H9 (cell line): ENCODE results near the gene ARHGAP45. TPM values are rescaled to one million over a fixed set of nuclear protein-coding genes. Genes with fewer than 3 reads are reported as not detected.

ENCODE experiments used
- DNase-seq: peaks from one replicate; pipeline ENCODE4 v3.0.0-alpha.2; 2017
- H2AFZ ChIP-seq: one replicate; pipeline ENCODE4 v1.6.1; 2013; ENCODE audit warnings: mild to moderate bottlenecking, low read length, control low read depth, moderate library complexity
- H2AK5ac ChIP-seq: 2 replicates; pipeline ENCODE4 v1.6.1; 2013; ENCODE audit warnings: low read length, control low read depth, mixed read lengths; ENCODE audit not compliant: insufficient read length
- H2BK120ac ChIP-seq: one replicate; pipeline ENCODE4 v1.6.1; 2013; ENCODE audit warnings: low read depth, mild to moderate bottlenecking, low read length, control low read depth, inconsistent platforms; ENCODE audit not compliant: poor library complexity, severe bottlenecking
- H2BK12ac ChIP-seq: 2 replicates; pipeline ENCODE4 v1.6.1; 2013; ENCODE audit warnings: low read length, control low read depth, mixed read lengths, low read depth; ENCODE audit not compliant: insufficient read length
- H2BK15ac ChIP-seq: 2 replicates; pipeline ENCODE4 v1.6.1; 2013; ENCODE audit warnings: low read depth, low read length, control low read depth
- H2BK20ac ChIP-seq: one replicate; pipeline ENCODE4 v1.6.1; 2013; ENCODE audit warnings: low read depth, mild to moderate bottlenecking, low read length, control low read depth, inconsistent platforms; ENCODE audit not compliant: poor library complexity, severe bottlenecking
- H2BK5ac ChIP-seq: 2 replicates; pipeline ENCODE4 v1.6.1; 2013; ENCODE audit warnings: low read length, control low read depth, mixed read lengths; ENCODE audit not compliant: insufficient read length
- H3K14ac ChIP-seq: 2 replicates; pipeline ENCODE4 v1.6.1; 2013; ENCODE audit warnings: low read length, control low read depth; ENCODE audit not compliant: insufficient read depth
- H3K18ac ChIP-seq: 2 replicates; pipeline ENCODE4 v1.6.1; 2013; ENCODE audit warnings: low read depth, mild to moderate bottlenecking, mixed read lengths, low read length, control low read depth; ENCODE audit not compliant: insufficient read length
- H3K23ac ChIP-seq: 2 replicates; pipeline ENCODE4 v1.6.1; 2013; ENCODE audit warnings: low read length, control low read depth, mixed read lengths, low read depth; ENCODE audit not compliant: insufficient read length
- H3K23me2 ChIP-seq: 2 replicates; pipeline ENCODE4 v1.6.1; 2013; ENCODE audit warnings: low read depth, mild to moderate bottlenecking, mixed read lengths, low read length, control low read depth; ENCODE audit not compliant: insufficient read length, poor library complexity, severe bottlenecking
- H3K27ac ChIP-seq: 2 replicates; pipeline ENCODE4 v1.5.1; 2013; ENCODE audit warnings: low read length, control low read depth, mixed read lengths, low read depth; ENCODE audit not compliant: insufficient read length
- H3K27me3 ChIP-seq: 2 replicates; pipeline ENCODE4 v1.6.1; 2013; ENCODE audit warnings: low read length, control low read depth, inconsistent platforms; ENCODE audit not compliant: insufficient read depth
- H3K4ac ChIP-seq: 2 replicates; pipeline ENCODE4 v1.6.1; 2013; ENCODE audit warnings: low read depth, mild to moderate bottlenecking, control low read depth, inconsistent platforms, low read length, moderate library complexity
- H3K4me1 ChIP-seq: 2 replicates; pipeline ENCODE4 v1.6.1; 2013; ENCODE audit warnings: low read length, control low read depth, inconsistent platforms; ENCODE audit not compliant: insufficient read depth
- H3K4me2 ChIP-seq: 2 replicates; pipeline ENCODE4 v1.6.1; 2013; ENCODE audit warnings: low read length, control low read depth, mixed read lengths; ENCODE audit not compliant: insufficient read length, insufficient read depth
- H3K56ac ChIP-seq: 2 replicates; pipeline ENCODE4 v1.6.1; 2013; ENCODE audit warnings: low read depth, mild to moderate bottlenecking, mixed read lengths, low read length, control low read depth; ENCODE audit not compliant: insufficient read length
- H3K79me1 ChIP-seq: 2 replicates; pipeline ENCODE4 v1.6.1; 2013; ENCODE audit warnings: low read depth, mild to moderate bottlenecking, moderate library complexity, low read length, control low read depth, inconsistent platforms; ENCODE audit not compliant: insufficient read depth, poor library complexity, severe bottlenecking
- H3K79me2 ChIP-seq: 2 replicates; pipeline ENCODE4 v1.6.1; 2013; ENCODE audit warnings: low read length, control low read depth, inconsistent platforms; ENCODE audit not compliant: insufficient read depth
- H3K9ac ChIP-seq: 2 replicates; pipeline ENCODE4 v1.6.1; 2013; ENCODE audit warnings: low read length, control low read depth, mixed read lengths; ENCODE audit not compliant: insufficient read length; ENCODE audit errors: extremely low read depth
- H3K9me3 ChIP-seq: one replicate; pipeline ENCODE4 v1.6.1; 2013; ENCODE audit warnings: low read depth, low read length, inconsistent platforms; ENCODE audit not compliant: control insufficient read depth
- H3T11ph ChIP-seq: one replicate; pipeline ENCODE4 v1.6.1; 2013; ENCODE audit warnings: mild to moderate bottlenecking, low read length, control low read depth, inconsistent platforms
- H4K20me1 ChIP-seq: one replicate; pipeline ENCODE4 v1.6.1; 2013; ENCODE audit not compliant: control insufficient read depth, insufficient read length, insufficient read depth
- H4K5ac ChIP-seq: 2 replicates; pipeline ENCODE4 v1.6.1; 2013; ENCODE audit warnings: low read depth, mild to moderate bottlenecking, mixed read lengths, low read length, control low read depth; ENCODE audit not compliant: insufficient read length
- H4K8ac ChIP-seq: replicated peaks from 2 replicates; pipeline ENCODE4 v1.6.1; 2013; ENCODE audit warnings: low read length, control low read depth, mixed read lengths, low read depth; ENCODE audit not compliant: insufficient read length
- H4K91ac ChIP-seq: 2 replicates; pipeline ENCODE4 v1.6.1; 2013; ENCODE audit warnings: low read depth, mild to moderate bottlenecking, moderate library complexity, mixed read lengths, low read length, control low read depth; ENCODE audit not compliant: insufficient read length
- H3K27ac Mint-ChIP-seq, 3 experiments: 2 replicates in 2 of 3; 3 replicates in 1 of 3; pipeline ENCODE4 v1.8.0; 2020 to 2021; ENCODE audit warnings: mixed read lengths in 3 of 3, mild to moderate bottlenecking in 1 of 3, moderate library complexity in 1 of 3
- H3K27me3 Mint-ChIP-seq: 2 replicates; pipeline ENCODE4 v1.8.0; 2021; ENCODE audit warnings: low read depth, mild to moderate bottlenecking, moderate library complexity, mixed read lengths
- H3K36me3 Mint-ChIP-seq, 3 experiments: 2 replicates in 2 of 3; 3 replicates in 1 of 3; pipeline ENCODE4 v1.8.0; 2020 to 2021; ENCODE audit warnings: low read depth in 3 of 3, mixed read lengths in 3 of 3; ENCODE audit not compliant: insufficient read depth in 1 of 3
- H3K4me1 Mint-ChIP-seq, 2 experiments: 2 replicates each; pipeline ENCODE4 v1.8.0; 2020; ENCODE audit warnings: mixed read lengths in 2 of 2
- H3K4me3 Mint-ChIP-seq, 2 experiments: 2 replicates in 1 of 2; 3 replicates in 1 of 2; pipeline ENCODE4 v1.8.0; 2020 to 2021; ENCODE audit warnings: mild to moderate bottlenecking in 2 of 2, mixed read lengths in 2 of 2, moderate library complexity in 1 of 2
- H3K9me3 Mint-ChIP-seq, 2 experiments: 2 replicates in 1 of 2; 3 replicates in 1 of 2; pipeline ENCODE4 v1.8.0; 2020; ENCODE audit warnings: mild to moderate bottlenecking in 2 of 2, mixed read lengths in 2 of 2, moderate library complexity in 1 of 2
- CTCF ChIP-seq: fragments of 200-600 bp; sonication (generic); conservative IDR thresholded peaks from 3 replicates; pipeline ENCODE4 v1.8.0; 2021; ENCODE audit warnings: antibody characterized with exemption, mild to moderate bottlenecking
- WGBS: extraction: QIAGEN DNeasy Blood & Tissue Kit; methylation state at CpG from one replicate; pipeline ENCODE4 v1.1.7; 2013; ENCODE audit warnings: missing lambda C conversion rate, low lambda C conversion rate, mixed read lengths; ENCODE audit not compliant: insufficient read length; ENCODE audit errors: extremely low coverage; 5-methylcytosine and 5-hydroxymethylcytosine counted together
- total RNA-seq: library from RNA; stranded (reverse); gene quantifications from 2 replicates; pipeline ENCODE4 v1.2.1, GENCODE V29; 2021

ARHGAP45 gene
- total RNA-seq, 1 experiment from 2014 or later = 39.8 TPM

GRCh38 chr19:1035998-1036621 lies 30.9 kb upstream of the ARHGAP45 start:
- Histone ChIP-seq H3K27me3 (no peaks in the 10 kb centered on the region), H3K27ac (no peak overlapping the region), H3K4ac (no peak overlapping the region), H3K79me2 (no peaks in the 10 kb centered on the region), H4K5ac (no peak overlapping the region), H3K79me1 (no peaks in the 10 kb centered on the region), H3K18ac (no peak overlapping the region), H2AFZ (no peak overlapping the region), H4K8ac (no peak overlapping the region), H3K23me2 (peaks cover 9% of the 10 kb centered on the region), H3K4me1 (no peaks in the 10 kb centered on the region), H3K9ac (no peak overlapping the region), H3K9me3 (no peaks in the 10 kb centered on the region), H2BK15ac (no peak overlapping the region), H4K20me1 (no peaks in the 10 kb centered on the region), H2BK12ac (no peak overlapping the region), H3K4me2 (no peak overlapping the region), H2BK120ac (no peak overlapping the region), H3T11ph (no peak overlapping the region), H3K14ac (no peak overlapping the region), H3K23ac (no peak overlapping the region), H3K56ac (no peak overlapping the region), H2AK5ac (no peak overlapping the region), H2BK20ac (no peak overlapping the region), H4K91ac (no peak overlapping the region), H2BK5ac (no peak overlapping the region)
- no peak for DNase-seq
- no CpG with 5 or more reads among the region's 29 CpGs for WGBS
- Mint-ChIP-seq H3K4me3 (no peak overlapping the region), H3K27ac (no peak overlapping the region), H3K36me3 (peaks cover 40 to 63% (median 57%) of the 10 kb centered on the region in 3 experiments), H3K9me3 (no peaks in the 10 kb centered on the region), H3K4me1 (peaks cover 11 to 21% of the 10 kb centered on the region in 2 experiments), H3K27me3 (peaks cover 3% of the 10 kb centered on the region; the same call in 1 of the 2 replicates)
- TF ChIP-seq CTCF = 0 out of 3 replicates have a peak, but pooled peaks have one; percentile 39
